Measurements from ENCODE around the gene UGT1A3. TPM values are rescaled to one million over a fixed set of nuclear protein-coding genes. Genes with fewer than 3 reads are reported as not detected.

The UGT1A3 gene
- total RNA-seq, 4 donors from 2014 or later = 2.6 to 3.2 (median 2.6) TPM; not detected in 1

DNA sequence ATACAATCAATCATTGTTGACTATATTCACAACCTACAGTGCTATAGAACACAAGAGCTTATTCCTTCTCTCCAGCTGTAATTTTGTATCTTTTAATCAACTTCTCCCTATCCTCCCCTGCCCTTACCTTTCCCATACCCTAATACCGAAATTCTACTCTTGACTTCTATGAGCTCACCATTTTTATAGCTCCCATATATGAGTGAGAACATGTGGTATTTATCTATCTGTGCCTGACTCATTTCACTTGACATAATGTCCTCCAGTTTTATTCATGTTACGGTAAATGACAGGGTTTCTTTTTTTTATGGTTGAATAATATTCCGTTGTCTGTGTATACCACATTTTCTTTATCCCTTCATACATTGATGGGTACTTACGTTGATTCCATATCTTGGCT is 51.9 kb downstream of the UGT1A3 start:
- Histone ChIP-seq H3K4me1 (no peaks in the 10 kb centered on the region), H3K27me3 (peaks cover 3% of the 10 kb centered on the region), H3K9me3 (no peaks in the 10 kb centered on the region), H3K4me3 (no peak overlapping the region), H3K27ac (no peak overlapping the region), H3K36me3 (no peaks in the 10 kb centered on the region)
- DNase-seq = no peak
- TF ChIP-seq EP300 (IDR thresholded peaks at IDR 0.05; ENCODE audit: low read depth) (no peak), POLR2AphosphoS5 (IDR thresholded peaks at IDR 0.05) (no peak), CTCF (IDR thresholded peaks at IDR 0.05) (no peak), POLR2A (IDR thresholded peaks at IDR 0.05) (no peak)
- WGBS, 2 donors (ENCODE audit: low coverage in 1 of 2) = 68 to 75% methylated on average over 4 of the region's 4 CpGs
- intact Hi-C loops (cut with DNase I; ENCODE audit: low total_unique reads) = no loop called here
- in situ Hi-C loops (cut with MboI; ENCODE audit: low pct_ligation_motif_present in 1 of 4, low pct_unique_long_range_greater_than_20kb in 1 of 4, low sequenced_read_pairs in 3 of 4) = no loop called here

GRCh38 chr2:233789554-233789953 is 60.7 kb downstream of the UGT1A3 start:
- Histone ChIP-seq H3K36me3 (no peaks in the 10 kb centered on the region), H3K4me3 (no peak overlapping the region), H3K27me3 (peaks cover 3% of the 10 kb centered on the region), H3K27ac (no peak overlapping the region), H3K9me3 (no peaks in the 10 kb centered on the region), H3K4me1 (no peaks in the 10 kb centered on the region)
- 96% methylated on average over 5 of the region's 7 CpGs; no CpG with 5 or more reads in 1 of the 2 donors for WGBS, 2 donors (ENCODE audit: low coverage in 1 of 2)
- in situ Hi-C loops (cut with MboI; ENCODE audit: low pct_ligation_motif_present in 1 of 4, low pct_unique_long_range_greater_than_20kb in 1 of 4, low sequenced_read_pairs in 3 of 4) = no loop called here
- no peak for DNase-seq
- intact Hi-C loops (cut with DNase I; ENCODE audit: low total_unique reads) = loop anchor here (5.0 kb wide), 1 partner anchor 1772 kb away; no protein-coding TSS in a partner anchor
- TF ChIP-seq CTCF (IDR thresholded peaks at IDR 0.05) (no peak), EP300 (IDR thresholded peaks at IDR 0.05; ENCODE audit: low read depth) (no peak), POLR2A (IDR thresholded peaks at IDR 0.05) (no peak), POLR2AphosphoS5 (IDR thresholded peaks at IDR 0.05) (no peak)

GRCh38 chr2:233791151-233791882 is 62.5 kb downstream of the UGT1A3 start:
- intact Hi-C loops (cut with DNase I; ENCODE audit: low total_unique reads) = no loop called here
- no peak for TF ChIP-seq EP300 (IDR thresholded peaks at IDR 0.05; ENCODE audit: low read depth)
- no peak for TF ChIP-seq POLR2AphosphoS5 (IDR thresholded peaks at IDR 0.05)
- no peak for TF ChIP-seq CTCF (IDR thresholded peaks at IDR 0.05)
- no peak for TF ChIP-seq POLR2A (IDR thresholded peaks at IDR 0.05)
- Histone ChIP-seq H3K36me3 (no peaks in the 10 kb centered on the region), H3K27me3 (no peaks in the 10 kb centered on the region), H3K4me1 (no peaks in the 10 kb centered on the region), H3K27ac (no peak overlapping the region), H3K9me3 (no peaks in the 10 kb centered on the region), H3K4me3 (no peak overlapping the region)
- in situ Hi-C loops (cut with MboI; ENCODE audit: low pct_ligation_motif_present in 1 of 4, low pct_unique_long_range_greater_than_20kb in 1 of 4, low sequenced_read_pairs in 3 of 4) = no loop called here
- DNase-seq = no peak
- WGBS, 2 donors (ENCODE audit: low coverage in 1 of 2) = 77 to 87% methylated on average over 7 to 18 of the region's 18 CpGs

- in situ Hi-C loops (cut with MboI; ENCODE audit: low pct_ligation_motif_present in 1 of 4, low pct_unique_long_range_greater_than_20kb in 1 of 4, low sequenced_read_pairs in 3 of 4) = no loop called here
- 75 to 91% methylated on average over 5 to 9 of the region's 9 CpGs for WGBS, 2 donors (ENCODE audit: low coverage in 1 of 2)
- Histone ChIP-seq H3K4me3 (no peak overlapping the region), H3K27ac (no peak overlapping the region), H3K4me1 (no peaks in the 10 kb centered on the region), H3K9me3 (no peaks in the 10 kb centered on the region), H3K27me3 (no peaks in the 10 kb centered on the region), H3K36me3 (no peaks in the 10 kb centered on the region)
- TF ChIP-seq EP300 (IDR thresholded peaks at IDR 0.05; ENCODE audit: low read depth) (no peak), CTCF (IDR thresholded peaks at IDR 0.05) (no peak), POLR2A (IDR thresholded peaks at IDR 0.05) (no peak), POLR2AphosphoS5 (IDR thresholded peaks at IDR 0.05) (no peak)
- intact Hi-C loops (cut with DNase I; ENCODE audit: low total_unique reads) = no loop called here
- no peak for DNase-seq
Observed at GRCh38 chr2:233791883-233792329, 63.1 kb downstream of the UGT1A3 start.
